Hepatocyte (in vitro differentiated cells): Measurements from ENCODE around the gene TPM2.
A peak's percentile ranks its signal among the peaks of the same experiment; 100 is the strongest.

ENCODE experiments used
- CTCF ChIP-seq: fragments of 200-600 bp; sonication (generic); IDR thresholded peaks from 2 replicates; pipeline ENCODE4 v1.5.1; 2016; ENCODE audit warnings: antibody characterized with exemption, mild to moderate bottlenecking; ENCODE audit not compliant: poor library complexity
- EZH2 ChIP-seq: fragments of 200-600 bp; sonication (generic); IDR thresholded peaks from 2 replicates; pipeline ENCODE4 v1.6.1; 2016; ENCODE audit warnings: antibody characterized with exemption, mild to moderate bottlenecking, borderline replicate concordance
- EZH2phosphoT487 ChIP-seq: fragments of 200-600 bp; sonication (generic); IDR thresholded peaks from one replicate; pipeline ENCODE4 v1.6.1; 2018; ENCODE audit warnings: antibody characterized with exemption, mild to moderate bottlenecking, low read depth, moderate library complexity; ENCODE audit not compliant: unreplicated experiment, severe bottlenecking

GRCh38 chr9:35664531-35665470, 24.9 kb downstream of the TPM2 start, which contains the start of gene ARHGEF39:
- TF ChIP-seq CTCF (peak; percentile 42), EZH2phosphoT487 (no peak), EZH2 (no peak)
